GM12878 (cell line): Measurements from ENCODE around the gene PRSS2. TPM values are rescaled to one million over a fixed set of nuclear protein-coding genes. Genes with fewer than 3 reads are reported as not detected.
A peak's percentile ranks its signal among the peaks of the same experiment; 100 is the strongest.

ENCODE experiments used
- CBX3 ChIP-seq: fragments of 200-600 bp; sonication (generic); IDR thresholded peaks from 2 replicates; pipeline ENCODE4 v1.6.1; 2016; ENCODE audit warnings: low read depth, borderline replicate concordance
- CHD4 ChIP-seq: fragments of 200-600 bp; sonication (generic); IDR thresholded peaks from 2 replicates; pipeline ENCODE4 v1.6.1; 2016; ENCODE audit warnings: mild to moderate bottlenecking
- CUX1 ChIP-seq: IDR thresholded peaks from 2 replicates; pipeline ENCODE4 v1.6.1; 2012; ENCODE audit warnings: improper control_type of control experiment, low read depth, low read length; ENCODE audit not compliant: insufficient replicate concordance
- ETV6 ChIP-seq, 2 experiments: fragments of 450-650 bp in 1 of 2; IDR thresholded peaks in 1 of 2; conservative IDR thresholded peaks in 1 of 2; 2 replicates each; pipeline ENCODE4 v1.6.1; 2014; ENCODE audit warnings: antibody characterized with exemption in 1 of 2, borderline replicate concordance in 1 of 2, low read depth in 1 of 2, mild to moderate bottlenecking in 1 of 2, moderate library complexity in 1 of 2
- HCFC1 ChIP-seq: fragments of 150-350 bp; IDR thresholded peaks from 2 replicates; pipeline ENCODE4 v1.6.1; 2014; ENCODE audit warnings: low read length
- HDAC2 ChIP-seq: fragments of 200-600 bp; sonication (generic); IDR thresholded peaks from 2 replicates; pipeline ENCODE4 v1.6.1; 2017
- JUNB ChIP-seq: IDR thresholded peaks from 2 replicates; pipeline ENCODE4 v1.6.1; 2016; ENCODE audit warnings: antibody characterized with exemption, mild to moderate bottlenecking
- KAT2A ChIP-seq: conservative IDR thresholded peaks from 2 replicates; pipeline ENCODE4 v1.6.1; 2011; ENCODE audit warnings: low read depth, low read length; ENCODE audit not compliant: control insufficient read depth
- MTA2 ChIP-seq: fragments of 450-650 bp; IDR thresholded peaks from 2 replicates; pipeline ENCODE4 v1.6.1; 2016; ENCODE audit warnings: low read depth, mild to moderate bottlenecking, moderate library complexity
- MYC ChIP-seq: IDR thresholded peaks from 2 replicates; pipeline ENCODE4 v1.6.1; 2011; ENCODE audit warnings: mild to moderate bottlenecking, low read length, moderate library complexity, inconsistent platforms; ENCODE audit not compliant: insufficient read depth, insufficient replicate concordance, insufficient read length, severe bottlenecking
- POU2F2 ChIP-seq: IDR thresholded peaks from 3 replicates; pipeline ENCODE4 v1.6.1; 2011; ENCODE audit warnings: low read depth, mild to moderate bottlenecking, low read length, borderline replicate concordance
- RFX5 ChIP-seq: IDR thresholded peaks from 2 replicates; pipeline ENCODE4 v1.6.1; 2011; ENCODE audit warnings: low read depth, low read length, improper control_type of control experiment
- SIX5 ChIP-seq: IDR thresholded peaks from 2 replicates; pipeline ENCODE4 v1.6.1; 2011; ENCODE audit warnings: mild to moderate bottlenecking, low read depth, low read length, moderate library complexity; ENCODE audit not compliant: severe bottlenecking
- SKIL ChIP-seq: fragments of 450-650 bp; IDR thresholded peaks from 2 replicates; pipeline ENCODE4 v1.6.1; 2017; ENCODE audit warnings: mild to moderate bottlenecking, low read depth, inconsistent platforms; ENCODE audit not compliant: poor library complexity, severe bottlenecking
- SMARCA5 ChIP-seq: fragments of 450-650 bp; IDR thresholded peaks from 2 replicates; pipeline ENCODE4 v1.6.1; 2017; ENCODE audit warnings: mild to moderate bottlenecking
- USF2 ChIP-seq: IDR thresholded peaks from 2 replicates; pipeline ENCODE4 v1.6.1; 2011; ENCODE audit warnings: low read depth, low read length, improper control_type of control experiment, borderline replicate concordance
- ZBTB40 ChIP-seq: fragments of 450-650 bp; IDR thresholded peaks from 2 replicates; pipeline ENCODE4 v1.6.1; 2016; ENCODE audit warnings: mild to moderate bottlenecking, moderate library complexity, borderline replicate concordance
- ZNF217 ChIP-seq: fragments of 450-650 bp; IDR thresholded peaks from 2 replicates; pipeline ENCODE4 v1.6.1; 2017; ENCODE audit warnings: antibody characterized with exemption, mild to moderate bottlenecking
- ZNF24 ChIP-seq: fragments of 450-650 bp; IDR thresholded peaks from 2 replicates; pipeline ENCODE4 v1.6.1; 2017; ENCODE audit warnings: antibody characterized with exemption, mild to moderate bottlenecking
- polyA plus RNA-seq, 11 experiments: library from polyadenylated mRNA; depleted of rRNA in 4 of 11; unstranded in 6 of 11; stranded (reverse) in 5 of 11; fragments of >200 nt; fragmentation: Nextera tagmentation in 4 of 11; fragmentation: Illumina TruSeq in 1 of 11; extraction: Ambion mirVana in 4 of 11; extraction: Trizol in 1 of 11; gene quantifications; 1 replicate in 1 of 11; 2 replicates in 10 of 11; pipeline versions ENCODE4 v1.2.1 to v1.2.3, GENCODE V29; 2011 to 2016; ENCODE audit warnings: inconsistent platforms in 2 of 11, missing spikeins in 2 of 11, low read depth in 1 of 11
- total RNA-seq, 4 experiments: library from RNA; depleted of rRNA in 3 of 4; stranded (reverse); fragments of >200 nt in 3 of 4; fragmentation: Illumina TruSeq in 1 of 4; extraction: Trizol in 1 of 4; gene quantifications; 2 replicates each; pipeline versions ENCODE4 v1.2.1 to v1.2.3, GENCODE V29; 2013 to 2021

PRSS2 gene
- total and polyA plus RNA-seq, 10 of the 15 experiments (the other 5 are each of a cell fraction or from before 2014, with no cell fraction given) = 0.21 to 28.8 (median 0.41) TPM; not detected in 7

GRCh38 chr7:142804728-142805207 lies 34.0 kb downstream of the PRSS2 start (continued):
- TF ChIP-seq USF2 = no peak
- no peak for TF ChIP-seq SKIL
- no peak for TF ChIP-seq ZNF217
- TF ChIP-seq JUNB = no peak
- TF ChIP-seq SIX5 = no peak
- no peak for TF ChIP-seq ZNF24
- no peak for TF ChIP-seq CHD4
- peak; percentile 68 for TF ChIP-seq MTA2
- TF ChIP-seq HCFC1 = no peak
- no peak for TF ChIP-seq CBX3
- 0 out of 3 replicates have a peak, but pooled peaks have one; percentile 6 for TF ChIP-seq POU2F2
- no peak for TF ChIP-seq ZBTB40
- no peak for TF ChIP-seq MYC
- TF ChIP-seq SMARCA5 = no peak
- TF ChIP-seq HDAC2 = no peak
- TF ChIP-seq RFX5 = no peak
- no peak for TF ChIP-seq ETV6 (conservative IDR thresholded peaks at IDR 0.05 in 1 of 2, IDR thresholded peaks at IDR 0.05 in 1 of 2; ENCODE audit: borderline replicate concordance in 1 of 2, low read depth in 1 of 2)
- TF ChIP-seq KAT2A = no peak
- peak; percentile 48 for TF ChIP-seq CUX1
